ENCODE results near the gene CXCL9.

- no peak for TF ChIP-seq CTCF (IDR thresholded peaks at IDR 0.05)
- TF ChIP-seq EP300 (IDR thresholded peaks at IDR 0.05) = no peak
Observed at GRCh38 chr4:76035799-76036380, 28.6 kb upstream of the CXCL9 start, which contains the start of gene CXCL11.
